HCT116 (cell line): ENCODE measurements around the gene HIC1.

Source experiments
- SIN3A ChIP-seq: IDR thresholded peaks from 2 replicates; pipeline ENCODE4 v1.6.1; 2012; ENCODE audit warnings: low read depth
- SP1 ChIP-seq: IDR thresholded peaks from 2 replicates; pipeline ENCODE4 v1.6.1; 2012; ENCODE audit warnings: low read depth
- TF ChIP-seq, protein P1 (sequence below), 3 experiments: fragments of 200-600 bp in 1 of 3; sonication (generic) in 1 of 3; IDR thresholded peaks in 2 of 3; conservative IDR thresholded peaks in 1 of 3; 2 replicates each; pipeline ENCODE4 v1.5.1; 2012 to 2017; ENCODE audit warnings: low read depth in 2 of 3, low read length in 2 of 3, antibody characterized with exemption in 1 of 3, borderline replicate concordance in 1 of 3, control low read depth in 1 of 3, mild to moderate bottlenecking in 1 of 3, mixed read lengths in 1 of 3, mixed run types in 1 of 3, moderate library complexity in 1 of 3; ENCODE audit not compliant: insufficient read depth in 1 of 3

DNA sequence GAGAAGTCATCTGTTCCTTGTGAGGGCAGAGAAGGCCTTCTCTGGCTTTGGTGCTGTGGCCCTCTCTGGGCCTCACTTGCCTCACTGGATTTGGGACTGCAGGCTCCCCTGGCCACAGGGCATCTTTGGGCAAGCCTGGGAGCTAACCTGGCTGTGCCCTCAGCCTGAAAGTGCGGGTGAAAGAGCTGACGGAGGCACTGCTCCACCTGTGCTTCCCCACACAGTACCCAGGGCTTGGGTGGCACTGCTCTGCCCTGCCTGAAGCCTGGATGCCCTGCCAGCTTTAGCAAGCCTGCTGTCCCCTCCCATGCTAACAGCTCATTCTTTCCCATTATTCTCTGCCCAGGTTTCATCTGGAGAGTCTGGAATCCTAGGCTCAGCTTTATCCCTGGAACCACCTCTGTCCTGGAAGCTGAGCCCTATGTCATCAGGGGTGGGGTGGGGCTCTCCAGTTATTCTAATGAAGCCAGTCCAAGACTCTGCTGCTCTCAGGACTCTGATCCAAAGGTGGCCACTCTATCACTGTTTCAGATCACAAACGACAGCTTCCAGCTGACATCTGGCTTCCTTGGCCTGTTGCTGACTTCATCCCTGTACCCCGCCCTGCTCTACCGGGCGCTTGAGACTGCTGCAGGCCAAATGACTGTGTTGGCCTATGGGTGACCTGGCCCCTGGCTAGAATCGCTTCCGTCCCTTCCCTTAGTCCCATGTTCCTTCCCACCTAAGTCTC, 29.3 kb downstream of the HIC1 start:
- TF ChIP-seq, protein P1, sequence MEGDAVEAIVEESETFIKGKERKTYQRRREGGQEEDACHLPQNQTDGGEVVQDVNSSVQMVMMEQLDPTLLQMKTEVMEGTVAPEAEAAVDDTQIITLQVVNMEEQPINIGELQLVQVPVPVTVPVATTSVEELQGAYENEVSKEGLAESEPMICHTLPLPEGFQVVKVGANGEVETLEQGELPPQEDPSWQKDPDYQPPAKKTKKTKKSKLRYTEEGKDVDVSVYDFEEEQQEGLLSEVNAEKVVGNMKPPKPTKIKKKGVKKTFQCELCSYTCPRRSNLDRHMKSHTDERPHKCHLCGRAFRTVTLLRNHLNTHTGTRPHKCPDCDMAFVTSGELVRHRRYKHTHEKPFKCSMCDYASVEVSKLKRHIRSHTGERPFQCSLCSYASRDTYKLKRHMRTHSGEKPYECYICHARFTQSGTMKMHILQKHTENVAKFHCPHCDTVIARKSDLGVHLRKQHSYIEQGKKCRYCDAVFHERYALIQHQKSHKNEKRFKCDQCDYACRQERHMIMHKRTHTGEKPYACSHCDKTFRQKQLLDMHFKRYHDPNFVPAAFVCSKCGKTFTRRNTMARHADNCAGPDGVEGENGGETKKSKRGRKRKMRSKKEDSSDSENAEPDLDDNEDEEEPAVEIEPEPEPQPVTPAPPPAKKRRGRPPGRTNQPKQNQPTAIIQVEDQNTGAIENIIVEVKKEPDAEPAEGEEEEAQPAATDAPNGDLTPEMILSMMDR (IDR thresholded peaks at IDR 0.05 in 2 of 3, conservative IDR thresholded peaks at IDR 0.05 in 1 of 3; ENCODE audit: borderline replicate concordance in 1 of 3, insufficient read depth in 1 of 3, low read depth in 2 of 3, low read length in 2 of 3) = no peak
- no peak for TF ChIP-seq SIN3A
- TF ChIP-seq SP1 = no peak
